OCI-M2 (cell line): Measurements from ENCODE around the gene RNF44.

Experiments used
- DNase-seq: peaks from one replicate; lab custom pipeline; 2025; ENCODE audit not compliant: unreplicated experiment; lab: John Stamatoyannopoulos, UW

Gene RNF44

DNA sequence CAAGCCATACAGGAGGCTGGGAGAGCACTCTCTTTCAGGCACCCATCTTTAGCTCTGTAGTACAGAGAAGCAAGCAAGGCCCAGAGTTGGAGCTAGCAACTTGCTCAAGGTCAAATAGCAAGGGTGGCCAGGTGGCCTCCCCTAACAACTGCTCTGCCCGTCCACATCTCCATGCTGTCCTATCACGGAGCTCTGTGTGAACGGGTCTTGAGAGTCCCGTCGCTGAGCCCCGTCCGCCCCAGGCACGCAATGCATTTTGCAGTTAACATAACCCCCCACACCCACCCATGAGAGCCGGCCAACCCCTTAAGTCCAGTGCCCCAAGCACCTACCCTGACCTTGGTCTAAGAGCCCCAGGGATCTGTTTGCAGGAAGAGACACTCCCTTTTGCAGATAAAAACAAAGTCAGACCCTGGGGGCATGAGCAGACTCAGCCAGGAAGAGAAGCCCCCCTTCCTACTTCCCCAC is 1.5 kb downstream of the RNF44 start:
- DNase-seq: no peak

DNA sequence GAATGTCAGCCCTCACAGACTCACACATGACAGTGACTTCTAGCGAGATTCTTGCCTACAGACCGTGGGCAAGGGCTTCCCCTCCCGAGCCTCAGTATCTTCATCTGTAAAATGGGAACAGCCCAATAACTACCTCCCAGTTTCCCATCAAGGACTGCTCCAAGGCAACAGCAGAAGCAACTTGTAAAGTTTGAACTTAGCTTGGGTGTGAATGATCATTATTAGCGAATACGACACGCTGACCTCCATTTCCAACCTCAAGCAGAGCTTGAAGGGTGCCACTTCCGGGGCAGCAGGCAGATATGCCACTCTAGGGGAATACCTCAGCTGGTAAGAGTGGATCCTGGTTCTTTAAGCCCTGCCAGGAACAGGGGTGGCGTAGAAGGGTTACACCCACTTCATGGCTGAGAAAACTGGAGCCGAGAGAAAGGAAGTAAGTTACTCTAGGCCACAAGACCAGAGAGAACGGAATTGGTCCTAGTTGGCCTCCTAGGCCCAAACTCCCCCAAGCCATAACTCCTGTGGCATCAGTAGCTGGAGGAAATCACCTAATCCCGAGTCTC is 2.0 kb downstream of the RNF44 start:
- no peak for DNase-seq

DNA sequence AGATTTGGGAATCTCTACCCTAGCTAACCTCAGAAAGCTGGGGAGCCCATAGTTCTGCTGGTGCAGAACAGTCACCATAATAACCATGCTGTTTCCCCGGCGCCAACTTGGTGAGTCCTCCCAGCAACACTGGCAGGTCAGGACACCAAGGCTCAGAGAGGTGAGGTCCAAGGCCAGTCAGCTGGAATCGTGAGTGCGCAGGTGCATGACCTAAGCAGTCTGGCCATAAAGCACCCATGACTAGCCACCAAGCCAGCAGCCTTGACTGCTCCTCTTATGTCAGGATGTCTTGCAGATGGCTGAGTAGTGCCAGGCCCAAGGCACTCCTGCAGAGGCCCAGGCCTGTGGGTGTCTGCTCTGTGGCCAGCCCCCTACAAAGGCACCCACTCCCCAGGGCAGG is 2.6 kb downstream of the RNF44 start:
- DNase-seq: no peak

DNA sequence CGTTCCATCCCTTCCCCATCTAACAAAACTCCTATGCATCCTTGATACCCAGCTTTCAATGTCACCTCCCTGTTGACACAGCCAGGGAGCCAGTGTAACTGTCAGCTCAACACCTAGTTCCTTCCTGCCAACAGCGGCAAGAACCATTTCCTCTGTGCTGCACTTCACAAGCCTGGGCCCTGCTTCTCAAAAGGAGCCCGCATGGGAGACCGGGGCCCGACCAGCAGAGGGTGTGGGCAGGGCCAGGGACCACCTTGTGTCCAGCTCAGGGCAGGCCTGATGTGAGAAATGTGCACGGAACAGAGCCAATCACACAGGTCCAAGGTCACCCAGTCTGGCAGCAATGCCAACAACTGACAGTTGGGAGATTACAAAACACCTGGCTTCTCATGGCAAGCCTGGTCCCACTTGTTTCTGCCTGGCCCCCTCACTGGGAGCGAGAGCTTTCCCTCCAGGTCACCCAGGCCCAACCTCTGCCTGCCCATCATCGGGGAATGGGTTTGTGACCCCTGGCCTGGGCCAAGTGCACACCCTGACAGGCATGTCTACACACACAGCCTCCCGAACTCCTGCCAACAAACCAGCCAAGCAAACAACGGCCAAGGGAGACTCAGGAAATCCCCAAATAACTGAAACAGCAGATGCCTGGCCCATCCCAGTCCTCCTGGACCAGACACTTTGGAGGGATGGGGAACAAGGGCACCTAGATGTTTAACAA is 3.1 kb downstream of the RNF44 start:
- DNase-seq: no peak

DNA sequence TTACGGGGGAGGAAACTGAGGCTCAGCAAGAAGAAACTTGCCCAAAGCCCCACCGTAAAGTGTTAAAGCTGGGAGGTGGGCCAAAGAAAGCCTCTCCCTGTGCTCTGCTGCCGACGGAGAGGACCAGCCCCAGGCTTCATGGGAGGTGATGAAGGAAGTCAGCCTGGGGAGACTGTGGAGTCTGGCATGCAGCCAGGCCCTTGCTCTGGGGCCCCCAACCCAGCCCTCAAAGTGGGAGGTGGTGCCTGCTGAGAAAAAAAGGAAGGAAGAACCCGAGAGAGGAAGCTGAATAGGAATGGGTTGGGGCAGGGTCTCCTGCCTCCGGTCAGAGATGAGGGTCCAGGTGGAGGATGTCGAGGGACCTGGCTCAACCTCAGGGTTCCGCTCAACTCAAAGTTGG is 3.8 kb downstream of the RNF44 start:
- DNase-seq: no peak

DNA sequence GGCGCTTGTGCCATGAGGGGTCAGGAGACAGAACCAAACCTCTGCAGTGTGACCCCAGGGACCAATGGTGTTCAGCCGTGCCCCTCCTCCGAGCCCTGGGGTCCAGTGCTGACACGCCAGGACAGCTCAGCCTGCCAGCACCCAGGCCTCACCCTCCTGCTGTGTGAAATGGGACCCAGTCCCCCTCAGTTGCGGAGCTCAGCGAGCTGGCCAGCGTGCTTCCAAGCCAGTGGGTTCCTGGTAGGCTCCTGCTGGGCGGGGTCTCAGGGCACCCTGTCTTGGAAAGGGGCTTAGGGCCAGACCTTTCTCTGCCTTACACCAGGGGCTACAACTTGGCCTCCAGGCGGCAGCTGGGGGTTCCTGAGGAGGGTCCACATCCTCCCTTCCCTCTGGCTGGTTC is 4.4 kb downstream of the RNF44 start:
- DNase-seq: no peak

DNA sequence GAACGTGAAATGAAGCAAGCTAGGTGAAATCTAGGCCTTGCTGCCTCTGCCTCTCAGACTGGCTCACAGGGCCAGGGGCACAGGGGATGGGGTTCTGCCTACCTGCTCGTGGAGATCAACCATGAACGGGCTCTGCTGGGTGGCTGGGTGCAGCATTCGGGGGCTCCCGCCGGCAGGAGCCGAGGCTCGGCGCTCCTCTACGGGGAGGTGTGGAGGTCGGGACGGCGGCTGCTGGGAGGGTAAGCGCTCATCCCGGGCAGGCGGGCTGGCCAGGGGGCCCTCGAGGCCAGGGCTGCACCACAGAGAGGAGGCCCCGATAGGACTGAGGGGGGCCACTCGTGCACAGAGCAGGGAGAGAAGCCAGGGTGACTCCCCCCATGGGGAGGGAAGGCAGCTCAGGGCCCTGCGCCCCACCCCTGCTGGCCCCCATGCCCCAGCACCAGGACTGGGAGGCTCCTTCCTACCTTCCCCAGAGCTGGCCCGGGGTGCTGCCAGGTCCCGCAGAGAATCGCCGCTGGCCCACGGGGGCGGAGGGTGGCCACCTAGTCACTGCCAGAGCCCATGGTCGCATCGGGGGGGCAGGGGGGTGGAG is 5.2 kb downstream of the RNF44 start:
- no peak for DNase-seq

DNA sequence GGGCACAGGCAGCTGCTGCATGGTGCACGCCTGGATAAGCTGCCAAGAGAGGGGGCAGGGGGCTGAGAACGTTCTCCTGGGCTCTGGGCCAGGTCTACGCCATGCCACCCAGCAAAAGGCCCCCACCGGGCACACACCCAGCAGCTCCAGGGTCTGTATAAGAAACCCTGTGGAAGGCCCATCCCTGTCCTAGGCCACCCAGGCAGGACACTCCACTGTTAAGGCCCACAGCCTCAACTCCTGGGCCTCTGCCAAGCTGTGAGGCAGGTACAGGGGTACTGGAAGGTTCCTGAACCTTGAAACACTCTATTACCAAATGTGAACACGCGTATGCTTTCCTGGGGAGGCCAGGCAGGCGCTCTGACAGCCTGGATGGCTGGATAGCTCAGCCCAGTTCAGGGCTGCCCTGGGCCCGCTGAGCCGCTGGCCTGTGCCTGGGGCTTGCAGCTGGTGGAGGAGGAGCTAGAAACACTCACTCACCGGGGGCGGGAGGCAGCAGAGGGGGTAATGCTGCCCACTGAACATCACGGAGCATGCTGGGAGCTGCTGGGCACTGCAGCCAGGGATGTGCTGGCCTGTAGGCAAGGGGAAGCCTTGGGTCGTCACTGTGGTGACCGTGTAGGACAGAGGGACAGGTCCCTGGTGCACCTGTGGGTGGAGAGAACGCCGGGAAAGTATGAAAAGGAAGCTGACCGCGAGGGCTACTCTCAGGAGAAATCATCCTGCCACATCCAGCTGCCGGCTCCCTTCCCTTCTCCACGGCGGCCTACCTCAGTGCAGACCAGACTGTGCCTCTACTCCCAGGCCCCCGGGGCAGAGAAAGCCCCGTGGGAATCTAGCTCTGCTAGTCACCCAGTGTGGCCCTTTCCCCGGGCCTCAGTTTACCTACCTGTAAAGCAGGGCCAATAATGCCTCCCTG is 6.0 kb downstream of the RNF44 start:
- DNase-seq: no peak

DNA sequence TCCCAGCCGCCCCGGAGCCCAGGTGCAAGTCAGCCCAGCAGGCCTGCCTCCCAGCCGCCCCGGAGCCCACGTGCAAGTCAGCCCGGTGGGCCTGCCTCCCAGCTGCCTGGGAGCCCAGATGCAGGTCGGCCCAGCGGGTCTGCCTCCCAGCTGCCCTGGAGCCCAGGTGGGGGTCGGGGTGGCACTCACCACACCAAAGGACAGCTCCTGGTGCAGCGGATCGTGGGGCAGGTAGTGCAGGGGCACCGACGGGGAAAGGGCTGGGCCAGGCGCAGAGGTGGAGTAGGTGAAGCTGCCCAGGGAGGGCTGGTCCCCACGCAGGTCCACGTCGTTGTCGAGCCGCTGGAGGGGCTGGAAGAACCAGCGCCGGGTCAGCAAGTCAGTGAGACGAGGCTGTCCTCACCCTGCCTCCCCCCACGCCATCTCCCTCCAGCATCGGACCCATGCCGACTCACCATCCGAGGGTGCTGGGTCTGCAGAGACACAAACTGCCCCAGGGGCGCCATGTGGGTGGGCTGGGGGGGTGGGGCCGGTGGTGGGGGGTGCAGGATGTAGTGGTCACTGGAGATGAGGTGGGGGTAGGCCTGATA is 6.7 kb downstream of the RNF44 start:
- no peak for DNase-seq

DNA sequence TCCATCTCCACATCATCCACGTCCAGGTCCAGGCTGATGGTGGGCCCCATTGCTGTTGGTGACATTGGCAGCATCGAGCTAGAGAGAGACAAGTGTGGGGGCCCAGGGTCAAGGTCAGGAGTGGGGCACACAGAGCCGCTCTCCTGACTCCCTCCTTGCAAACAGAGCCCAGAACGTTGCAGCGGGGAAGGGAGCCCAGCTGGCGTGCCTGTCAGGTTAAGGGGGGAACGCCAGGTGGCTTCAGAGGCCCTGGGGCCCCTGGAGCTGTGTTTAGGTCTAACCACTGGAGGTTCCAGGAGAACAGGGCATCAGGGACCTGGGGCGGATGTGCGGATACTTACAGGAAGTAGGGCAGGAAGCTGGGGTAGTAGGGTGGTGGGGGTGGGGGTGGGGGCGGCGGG is 7.5 kb downstream of the RNF44 start:
- no peak for DNase-seq

DNA sequence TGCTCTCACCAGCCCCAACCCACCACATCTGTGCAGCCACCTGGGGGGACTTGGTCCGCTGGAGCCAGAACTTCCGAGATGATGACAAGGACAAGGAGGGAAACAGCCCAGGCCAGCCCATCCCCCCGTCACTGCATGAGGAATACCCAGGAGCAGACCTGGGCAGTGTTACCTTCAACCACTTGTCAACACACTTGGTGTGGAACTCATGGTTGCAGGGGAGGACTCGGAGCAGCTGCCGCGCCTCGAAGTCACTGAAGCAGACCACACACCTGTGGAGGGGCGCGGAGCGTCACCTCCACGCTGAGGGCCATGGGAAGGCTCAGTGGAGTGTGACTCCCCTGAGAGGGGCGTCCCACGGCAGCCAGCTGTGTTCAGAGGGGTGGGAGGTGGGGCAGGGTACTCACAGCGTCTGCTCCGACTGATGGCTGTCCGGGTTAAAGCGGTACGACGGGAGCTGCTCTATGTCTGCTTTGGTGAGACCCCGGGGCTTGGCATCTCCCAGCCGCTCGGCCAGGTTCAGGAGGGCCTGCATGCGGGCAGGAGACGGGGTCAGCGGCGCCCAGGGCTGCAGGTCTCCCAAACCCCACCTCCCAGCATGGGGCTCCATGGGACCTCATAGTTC is 8.0 kb downstream of the RNF44 start:
- DNase-seq: no peak

DNA sequence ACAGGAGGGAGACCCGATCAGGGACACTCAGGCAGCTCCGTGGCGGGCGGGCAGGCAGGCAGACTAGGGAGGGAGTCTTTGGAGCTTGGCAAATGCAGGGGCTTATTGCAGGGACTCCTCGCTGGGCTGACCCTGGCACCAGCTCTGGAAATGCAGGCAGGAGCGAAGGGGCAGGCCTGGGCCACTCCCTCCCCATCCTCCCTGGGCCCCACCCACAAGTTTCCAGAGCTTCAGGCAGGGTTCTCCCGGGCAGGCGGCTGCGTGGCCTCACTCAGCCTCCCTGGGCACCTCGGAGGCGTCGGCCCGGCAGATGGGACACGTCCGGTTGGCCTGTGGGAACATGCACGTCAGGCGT is 8.5 kb downstream of the RNF44 start:
- no peak for DNase-seq

DNA sequence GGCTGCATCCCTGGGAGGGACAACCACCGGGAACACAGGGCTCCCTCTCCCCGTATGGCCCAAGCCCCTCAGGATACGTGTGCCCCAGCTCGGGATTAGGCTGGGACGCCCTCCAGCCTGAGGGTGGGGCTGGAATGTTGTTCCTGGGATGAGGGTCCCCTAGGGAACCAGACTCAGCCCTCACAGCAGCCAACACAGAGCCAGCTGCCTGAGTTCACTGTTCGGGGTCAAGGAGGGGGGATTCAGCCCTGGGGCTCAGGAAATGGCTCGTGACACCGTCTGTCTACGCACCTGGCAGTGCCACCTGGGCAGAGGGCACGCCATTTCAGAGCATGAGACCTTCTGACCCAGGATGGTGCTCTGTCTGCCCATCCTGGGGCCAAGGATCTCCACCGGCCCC is 8.9 kb downstream of the RNF44 start:
- no peak for DNase-seq

DNA sequence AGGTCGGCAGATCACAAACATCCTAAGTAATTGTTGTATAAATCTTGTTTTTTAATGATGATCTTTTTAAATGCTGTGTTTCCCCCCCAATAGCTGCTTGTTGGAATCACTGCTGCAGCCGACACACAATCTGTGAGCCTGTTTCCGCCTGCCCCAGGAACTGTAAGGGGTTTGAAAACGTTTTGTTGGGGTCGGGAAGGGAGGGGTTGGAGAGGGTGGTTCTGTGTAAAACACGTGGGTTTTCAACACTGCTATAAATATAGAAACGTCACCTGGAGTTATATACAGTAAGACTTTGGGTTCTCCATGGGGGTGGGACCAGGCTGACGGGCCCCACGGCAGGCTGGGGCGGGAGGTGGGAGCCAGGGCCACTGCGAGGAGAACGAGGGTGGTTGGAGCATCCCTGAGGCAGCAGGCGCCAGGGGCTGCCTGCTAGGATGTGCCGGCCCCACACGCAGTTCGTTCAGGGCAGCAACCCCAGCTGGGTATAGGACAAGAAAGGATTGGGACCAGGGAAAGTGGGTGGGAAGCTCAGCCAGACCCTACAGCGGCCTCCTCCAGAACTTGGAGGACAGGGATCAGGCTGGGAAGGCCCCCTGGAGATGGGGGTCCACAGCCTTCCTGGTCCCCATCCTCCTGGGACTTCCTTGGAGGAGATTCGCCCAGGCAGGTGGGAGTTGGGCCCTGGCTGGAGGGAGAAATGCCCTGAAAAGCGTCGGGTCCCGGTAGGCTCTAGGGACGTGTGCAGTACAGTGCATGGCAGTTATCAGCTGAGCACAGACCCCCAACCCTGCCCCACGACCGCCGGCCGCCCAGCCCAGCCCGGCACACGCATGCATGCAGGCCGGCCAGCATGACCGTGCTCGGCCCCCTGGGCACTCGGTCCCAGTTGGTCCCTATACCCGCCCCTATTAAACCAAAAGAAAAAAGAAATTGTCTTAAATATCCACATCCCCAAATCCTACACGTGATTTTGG is 9.7 kb downstream of the RNF44 start:
- DNase-seq: no peak

DNA sequence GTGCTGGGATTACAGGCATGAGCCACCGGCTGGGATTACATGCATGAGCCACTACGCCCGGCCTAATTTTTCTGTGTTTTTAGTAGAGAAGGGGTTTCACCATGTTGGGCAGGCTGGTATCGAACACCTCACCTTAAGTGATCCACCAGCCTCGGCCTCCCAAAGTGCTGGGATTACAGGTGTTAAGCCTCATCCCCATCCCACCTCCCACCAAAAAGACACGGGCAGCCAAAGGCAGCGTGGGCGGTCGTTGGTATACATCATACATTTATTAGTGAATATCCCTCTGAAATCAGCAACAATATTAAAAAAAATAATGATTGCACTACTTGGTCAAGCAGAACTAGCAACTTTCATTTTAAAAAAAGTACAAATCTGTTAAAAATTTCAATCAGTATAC is 10.7 kb downstream of the RNF44 start:
- no peak for DNase-seq

DNA sequence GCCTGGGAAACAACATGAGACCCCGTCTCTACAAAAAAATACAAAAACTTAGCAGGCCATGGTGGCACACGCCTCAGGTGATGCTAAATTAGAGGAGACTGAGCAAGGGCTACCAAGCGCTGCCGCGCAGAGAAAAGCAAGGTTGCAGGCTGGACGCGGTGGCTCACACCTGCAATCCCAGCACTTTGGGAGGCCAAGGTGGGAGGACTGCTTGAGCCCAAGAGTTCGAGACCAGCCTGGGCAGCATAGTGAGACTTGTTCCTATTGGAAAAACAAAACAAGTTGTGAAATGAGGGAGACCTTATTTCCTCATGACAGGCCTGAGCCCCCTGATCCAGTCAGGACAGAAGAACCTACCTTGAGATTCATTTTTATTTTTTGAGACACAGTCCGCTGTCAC is 11.5 kb downstream of the RNF44 start:
- DNase-seq: no peak

DNA sequence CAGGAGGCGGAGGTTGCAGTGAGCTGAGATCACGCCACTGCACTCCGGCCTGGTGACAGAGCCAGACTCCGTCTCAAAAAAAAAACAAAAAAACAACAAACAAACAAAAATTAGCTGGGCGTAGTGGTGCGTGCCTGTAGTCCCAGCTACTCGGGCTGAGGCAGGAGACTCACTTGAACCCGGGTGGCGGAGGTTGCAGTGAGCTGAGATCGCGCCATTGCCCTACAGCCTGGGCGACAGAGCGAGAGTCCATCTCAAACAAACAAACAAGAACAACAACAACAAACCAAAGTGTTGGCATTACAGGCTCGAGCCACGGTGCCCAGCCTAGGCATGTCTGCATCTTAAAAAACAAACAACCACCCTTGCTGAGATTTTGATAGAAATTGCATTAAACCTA is 12.2 kb downstream of the RNF44 start:
- no peak for DNase-seq

DNA sequence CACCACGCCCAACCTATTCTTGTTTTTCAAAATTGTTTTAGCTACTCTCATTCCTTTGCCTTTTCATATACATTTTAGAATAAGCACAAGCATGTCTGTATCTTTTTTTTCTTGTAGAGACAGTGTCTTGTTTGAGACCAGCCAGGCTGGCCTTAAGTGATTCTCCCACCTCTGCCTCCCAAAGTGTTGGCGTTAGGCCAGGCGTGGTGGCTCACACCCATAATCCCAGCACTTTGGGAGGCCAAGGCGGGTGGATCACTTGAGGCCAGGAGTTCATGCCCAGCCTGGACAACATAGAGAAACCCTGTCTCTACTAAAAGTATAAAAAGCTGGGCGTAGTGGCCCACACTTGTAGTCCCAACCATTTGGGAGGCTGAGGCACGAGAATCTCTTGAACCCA is 13.1 kb downstream of the RNF44 start:
- no peak for DNase-seq

DNA sequence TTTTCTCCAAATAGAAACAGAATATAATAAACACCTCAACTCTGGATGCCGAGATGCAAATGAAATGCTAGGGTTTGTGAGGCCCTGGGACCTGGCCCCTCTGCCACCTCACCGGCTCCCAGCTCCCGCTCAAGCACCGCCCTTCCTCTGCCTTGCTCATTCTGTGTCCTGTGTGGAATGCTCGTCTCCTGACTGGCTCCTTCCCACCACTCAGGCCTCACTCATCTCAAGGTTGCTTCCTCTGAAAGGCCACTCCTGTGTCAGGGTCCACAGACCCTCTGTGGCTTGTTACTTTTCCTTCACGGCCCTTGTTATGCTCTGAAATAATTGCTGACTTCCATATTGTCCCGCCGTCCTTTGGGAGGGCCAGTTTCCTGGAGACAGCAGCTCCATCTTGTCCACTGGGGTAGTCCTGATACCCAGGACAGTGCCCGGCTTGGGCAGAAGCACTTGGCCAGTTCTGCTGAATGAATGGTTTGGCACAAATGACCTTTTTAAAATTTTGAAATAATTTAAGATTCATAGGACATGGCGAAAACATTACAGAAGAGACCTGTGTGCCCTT is 15.4 kb downstream of the RNF44 start:
- no peak for DNase-seq
